ENCODE results near the gene DDX5. TPM values are rescaled to one million over a fixed set of nuclear protein-coding genes. Genes with fewer than 3 reads are reported as not detected.

Gene DDX5
- total RNA-seq, 1 experiment from 2014 or later, result 832 TPM

DNA sequence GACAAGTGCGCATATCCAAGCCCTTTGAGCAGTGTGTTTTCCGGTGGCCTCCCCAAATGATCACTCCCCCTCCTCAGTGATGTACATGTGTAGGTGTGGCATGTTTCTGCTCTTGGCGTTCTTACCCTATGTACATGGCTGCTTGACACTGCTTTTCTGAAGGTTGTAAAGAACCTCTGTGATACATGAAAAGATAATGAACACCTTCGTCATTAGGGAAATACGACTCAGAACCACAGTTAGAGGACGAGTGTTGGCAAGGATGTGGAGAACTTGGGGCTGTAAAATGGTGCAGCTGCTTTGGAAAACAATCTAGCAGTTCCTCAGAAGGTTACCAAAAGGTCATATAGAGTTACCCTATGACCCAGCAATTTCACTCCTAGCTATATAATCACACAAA lies 29.3 kb upstream of the DDX5 start:
- ChIA-PET POLR2A (interaction anchor here (1.8 kb wide), 1 partner anchor 9 kb away, joined by 5 read pairs; no protein-coding TSS in a partner anchor), CTCF (interaction anchor here (0.5 to 0.9 kb wide), 3 partner anchors 19 to 114 kb away, joined by 3 to 5 read pairs (median 4); no protein-coding TSS in a partner anchor)
- no peak overlapping the region for H3K27ac Mint-ChIP-seq (ENCODE audit: low read depth, unreplicated experiment)
- intact Hi-C loops (cut with micrococcal nuclease), result no loop called here
- no TSS peak for BruUV-seq (replicated peaks)
- no peak overlapping the region for H3K4me3 Mint-ChIP-seq (ENCODE audit: unreplicated experiment)
- no peaks in the 10 kb centered on the region for H3K9me3 Mint-ChIP-seq (ENCODE audit: unreplicated experiment)
- no peak for DNase-seq (ENCODE audit: unreplicated experiment)
- peaks cover 8% of the 10 kb centered on the region for H3K4me1 Mint-ChIP-seq (ENCODE audit: insufficient read depth, unreplicated experiment)
- no peak for TF ChIP-seq CTCF (IDR thresholded peaks at IDR 0.05; ENCODE audit: unreplicated experiment)
- peaks cover 100% of the 10 kb centered on the region for H3K36me3 Mint-ChIP-seq (ENCODE audit: insufficient read depth, unreplicated experiment)
- no peaks in the 10 kb centered on the region for H3K27me3 Mint-ChIP-seq (ENCODE audit: insufficient read depth, unreplicated experiment)

DNA sequence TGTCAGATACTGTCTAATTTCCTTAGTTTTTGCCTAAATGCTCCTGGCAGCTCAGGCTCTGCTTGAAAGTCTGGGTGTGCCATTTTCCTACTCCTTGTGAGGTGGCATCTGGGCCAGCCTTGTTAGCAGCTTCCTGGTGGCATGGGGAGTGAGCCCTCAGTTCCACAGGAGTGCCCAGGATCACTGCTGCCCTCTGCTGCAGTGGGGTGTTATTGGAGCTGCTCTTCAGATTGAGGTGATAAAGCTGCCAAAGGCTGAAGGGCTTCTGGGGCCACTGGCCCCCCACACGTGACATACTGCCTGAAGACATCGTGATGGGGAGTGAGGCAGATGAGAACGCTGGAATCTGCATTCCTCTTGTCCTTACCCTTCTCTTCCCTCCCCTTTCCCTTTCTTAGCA lies 28.1 kb upstream of the DDX5 start:
- ChIA-PET POLR2A (interaction anchor here (0.6 to 1.8 kb wide), 2 partner anchors 10 to 31 kb away, joined by 3 to 5 read pairs; no protein-coding TSS in a partner anchor), CTCF (interaction anchor here (0.8 to 0.9 kb wide), 2 partner anchors 10 to 115 kb away, joined by 4 read pairs; no protein-coding TSS in a partner anchor)
- H3K36me3 Mint-ChIP-seq (ENCODE audit: insufficient read depth, unreplicated experiment), result peaks cover 100% of the 10 kb centered on the region
- no peak for TF ChIP-seq CTCF (IDR thresholded peaks at IDR 0.05; ENCODE audit: unreplicated experiment)
- intact Hi-C loops (cut with micrococcal nuclease), result no loop called here
- H3K27ac Mint-ChIP-seq (ENCODE audit: low read depth, unreplicated experiment), result no peak overlapping the region
- DNase-seq (ENCODE audit: unreplicated experiment), result peak; percentile 7
- no TSS peak for BruUV-seq (replicated peaks)
- H3K9me3 Mint-ChIP-seq (ENCODE audit: unreplicated experiment), result no peaks in the 10 kb centered on the region
- H3K4me1 Mint-ChIP-seq (ENCODE audit: insufficient read depth, unreplicated experiment), result peaks cover 8% of the 10 kb centered on the region
- no peak overlapping the region for H3K4me3 Mint-ChIP-seq (ENCODE audit: unreplicated experiment)
- H3K27me3 Mint-ChIP-seq (ENCODE audit: insufficient read depth, unreplicated experiment), result no peaks in the 10 kb centered on the region

DNA sequence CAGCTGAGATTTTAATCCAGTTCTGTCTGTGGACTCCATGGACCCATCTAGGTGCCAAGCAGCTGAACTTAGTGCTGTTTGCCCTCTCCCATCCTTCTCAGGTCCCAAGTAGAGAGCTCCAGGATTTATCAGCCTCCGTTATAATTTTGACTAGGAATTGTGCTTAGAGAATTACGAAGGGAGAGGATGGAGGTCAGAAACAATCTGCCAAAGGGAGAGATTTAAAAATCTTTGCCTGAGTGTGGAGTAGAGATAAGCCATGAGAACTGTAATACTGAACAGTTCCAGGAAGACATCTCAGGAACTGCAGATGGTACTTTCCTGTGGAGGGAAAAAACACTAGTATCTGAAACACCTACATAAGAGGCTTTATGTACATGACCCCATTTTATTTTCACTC lies 27.7 kb upstream of the DDX5 start:
- Mint-ChIP-seq H3K27me3 (ENCODE audit: insufficient read depth, unreplicated experiment) (no peaks in the 10 kb centered on the region), H3K4me1 (ENCODE audit: insufficient read depth, unreplicated experiment) (peaks cover 5% of the 10 kb centered on the region), H3K36me3 (ENCODE audit: insufficient read depth, unreplicated experiment) (peaks cover 100% of the 10 kb centered on the region), H3K9me3 (ENCODE audit: unreplicated experiment) (no peaks in the 10 kb centered on the region), H3K27ac (ENCODE audit: low read depth, unreplicated experiment) (peak overlapping the region; percentile 31), H3K4me3 (ENCODE audit: unreplicated experiment) (no peak overlapping the region)
- ChIA-PET POLR2A (interaction anchor here (1.8 to 6.0 kb wide), 2 partner anchors 10 to 27 kb away, joined by 9 to 32 read pairs; partner anchors contain the start of genes CEP95 and DDX5), CTCF (interaction anchor here (0.6 to 0.9 kb wide), 3 partner anchors 11 to 115 kb away, joined by 3 to 4 read pairs (median 4); no protein-coding TSS in a partner anchor)
- no TSS peak for BruUV-seq (replicated peaks)
- DNase-seq (ENCODE audit: unreplicated experiment), result no peak
- intact Hi-C loops (cut with micrococcal nuclease), result no loop called here
- no peak for TF ChIP-seq CTCF (IDR thresholded peaks at IDR 0.05; ENCODE audit: unreplicated experiment)

GRCh38 chr17:64532409-64532808 lies 26.3 kb upstream of the DDX5 start:
- H3K27ac Mint-ChIP-seq (ENCODE audit: low read depth, unreplicated experiment), result no peak overlapping the region
- no peak overlapping the region for H3K4me3 Mint-ChIP-seq (ENCODE audit: unreplicated experiment)
- ChIA-PET CTCF (interaction anchor here (0.6 to 0.7 kb wide), 3 partner anchors 9 to 113 kb away, joined by 3 read pairs; no protein-coding TSS in a partner anchor), POLR2A (interaction anchor here (0.9 to 6.0 kb wide), 4 partner anchors 11 to 35 kb away, joined by 3 to 32 read pairs (median 6); partner anchors contain the start of genes CEP95, DDX5 and POLG2)
- H3K9me3 Mint-ChIP-seq (ENCODE audit: unreplicated experiment), result no peaks in the 10 kb centered on the region
- no peaks in the 10 kb centered on the region for H3K27me3 Mint-ChIP-seq (ENCODE audit: insufficient read depth, unreplicated experiment)
- no peak for TF ChIP-seq CTCF (IDR thresholded peaks at IDR 0.05; ENCODE audit: unreplicated experiment)
- DNase-seq (ENCODE audit: unreplicated experiment), result no peak
- peaks cover 4% of the 10 kb centered on the region for H3K4me1 Mint-ChIP-seq (ENCODE audit: insufficient read depth, unreplicated experiment)
- H3K36me3 Mint-ChIP-seq (ENCODE audit: insufficient read depth, unreplicated experiment), result peaks cover 100% of the 10 kb centered on the region
- intact Hi-C loops (cut with micrococcal nuclease), result no loop called here
- no TSS peak for BruUV-seq (replicated peaks)

Data from MCF 10A (cell line).